HG03025 (cell line): ENCODE measurements around the gene CDCA5.
"Not testable (repeated sequence)": the region's sequence is repeated elsewhere in the genome, so short reads cannot be mapped to it uniquely, and the experiment has no call there.

Experiments used
- ATAC-seq: cut with Tn5 transposase; IDR thresholded peaks from one replicate; pipeline ENCODE4 v1.9.1; 2021; ENCODE audit warnings: mild to moderate bottlenecking, moderate library complexity; ENCODE audit not compliant: unreplicated experiment, low FRiP score

Gene CDCA5

GRCh38 chr11:65120831-65121230 lies 37.0 kb upstream of the CDCA5 start:
- ATAC-seq, result no peak

GRCh38 chr11:65119670-65119995 lies 35.8 kb upstream of the CDCA5 start:
- no peak for ATAC-seq

DNA sequence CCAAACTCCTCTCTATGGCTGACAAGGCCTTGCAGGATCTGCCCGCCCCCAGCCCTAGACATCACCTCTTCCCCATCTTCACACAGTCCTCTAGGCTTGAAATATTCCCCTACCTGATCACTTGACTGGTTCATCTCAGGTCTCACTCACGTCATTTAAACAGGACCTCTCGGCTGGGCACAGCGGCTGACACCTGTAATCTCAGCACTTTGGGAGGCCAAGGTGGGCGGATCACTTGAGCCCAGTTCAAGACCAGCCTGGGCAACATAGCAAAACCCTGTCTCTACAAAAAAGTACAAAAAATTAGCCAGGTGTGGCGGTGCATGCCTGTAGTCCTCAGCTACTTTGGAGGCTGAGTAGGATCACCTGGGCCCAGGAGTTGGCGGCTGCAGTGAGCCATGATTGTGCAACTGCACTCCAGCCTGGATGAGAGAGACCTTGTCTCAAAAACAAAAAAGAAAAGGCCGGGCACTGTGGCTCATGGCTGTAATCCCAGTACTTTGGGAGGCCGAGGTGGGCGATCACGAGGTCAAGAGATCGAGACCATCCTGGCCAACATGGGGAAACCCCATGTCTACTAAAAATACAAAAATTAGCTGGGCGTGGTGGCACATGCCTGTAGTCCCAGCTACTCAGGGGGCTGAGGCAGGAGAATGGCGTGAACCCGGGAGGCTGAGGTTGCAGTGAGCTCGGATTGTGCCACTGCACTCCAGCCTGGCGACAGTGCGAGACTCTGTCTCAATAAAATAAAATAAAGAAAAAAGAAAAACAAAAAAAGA lies 35.2 kb upstream of the CDCA5 start:
- not testable (repeated sequence) for ATAC-seq

- no peak for ATAC-seq
Measured at GRCh38 chr11:65118097-65118837, 34.4 kb upstream of the CDCA5 start.

GRCh38 chr11:65117206-65118096 lies 33.6 kb upstream of the CDCA5 start, which contains the start of gene ZNHIT2:
Gene ZNHIT2 (minus strand): TSS chr11:65117701. CDS start chr11:65117653, 48 bp downstream.
- peak; percentile 47 for ATAC-seq

GRCh38 chr11:65116370-65117205 lies 32.7 kb upstream of the CDCA5 start:
- peak; percentile 1 for ATAC-seq

DNA sequence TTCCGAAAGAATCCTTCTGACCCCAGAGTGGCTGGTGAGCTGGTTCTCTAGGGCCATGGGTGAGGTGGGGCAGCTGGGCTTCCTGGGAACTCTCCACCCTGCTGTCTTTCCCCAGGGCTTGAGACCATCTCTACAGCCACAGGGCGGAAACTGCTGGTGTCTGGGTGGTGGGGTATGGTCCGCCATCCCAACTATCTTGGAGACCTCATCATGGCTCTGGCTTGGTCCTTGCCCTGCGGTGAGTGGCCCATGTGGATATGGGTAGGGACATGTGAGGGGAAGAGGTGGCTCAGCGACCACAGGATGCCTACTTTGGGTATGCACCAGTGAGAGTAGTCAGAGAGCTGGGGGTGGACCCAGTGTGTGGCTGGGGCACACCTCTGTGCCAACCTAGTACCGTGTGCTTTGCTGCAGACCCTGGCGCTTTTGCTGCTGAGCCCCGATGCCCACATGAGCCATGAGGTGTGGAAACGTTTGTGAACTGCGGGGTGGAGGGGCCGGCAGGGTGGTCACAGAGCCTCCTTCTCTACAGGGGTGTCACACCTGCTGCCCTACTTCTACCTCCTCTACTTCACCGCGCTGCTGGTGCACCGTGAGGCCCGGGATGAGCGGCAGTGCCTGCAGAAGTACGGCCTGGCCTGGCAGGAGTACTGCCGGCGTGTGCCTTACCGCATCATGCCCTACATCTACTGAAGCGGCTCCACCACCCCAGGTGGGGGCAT lies 31.7 kb upstream of the CDCA5 start:
- no peak for ATAC-seq

- ATAC-seq, result no peak
Measured at GRCh38 chr11:65114538-65115171, 30.8 kb upstream of the CDCA5 start.

GRCh38 chr11:65113839-65114238 lies 30.0 kb upstream of the CDCA5 start:
- no peak for ATAC-seq

- no peak for ATAC-seq
Measured at GRCh38 chr11:65113361-65113756, 29.5 kb upstream of the CDCA5 start.

GRCh38 chr11:65112546-65113360 lies 28.9 kb upstream of the CDCA5 start:
- ATAC-seq, result no peak

DNA sequence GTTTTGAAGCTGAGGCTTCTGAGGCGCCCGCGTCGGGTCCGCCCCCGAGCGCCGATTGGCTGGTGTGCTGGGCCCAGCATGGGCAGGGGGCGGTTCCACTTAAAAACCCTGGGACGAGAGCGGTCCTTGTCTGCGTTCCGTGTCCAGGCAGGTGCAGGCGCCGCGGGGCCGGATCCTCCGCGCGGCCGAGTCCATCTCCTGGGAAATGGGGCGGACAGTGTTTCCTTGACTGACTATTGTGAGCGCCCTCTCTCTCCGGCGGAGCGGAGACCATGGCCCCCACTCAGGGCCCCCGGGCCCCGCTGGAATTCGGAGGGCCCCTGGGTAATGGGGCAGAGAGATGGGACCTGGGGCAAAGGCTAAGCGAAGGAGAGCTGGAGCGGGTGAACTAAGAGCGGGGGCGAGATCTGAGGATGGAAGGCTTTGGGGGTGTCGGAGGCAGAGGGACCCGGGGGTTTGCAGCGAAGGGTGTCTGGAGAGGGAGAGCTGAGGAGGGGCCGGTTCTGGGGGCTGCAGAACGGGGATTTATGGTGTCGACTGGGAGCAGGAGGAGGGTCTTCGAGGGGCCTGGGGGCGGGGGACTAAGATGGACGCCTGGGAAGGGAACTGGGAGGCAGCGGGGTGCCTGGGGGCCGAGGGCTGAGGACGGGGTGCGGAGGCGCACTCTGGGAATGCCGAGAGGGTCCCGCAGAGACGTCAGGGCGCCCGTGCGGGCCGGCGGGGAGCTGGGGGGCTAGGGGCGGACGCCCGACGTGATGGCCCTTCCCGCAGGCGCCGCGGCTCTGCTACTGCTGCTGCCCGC lies 28.1 kb upstream of the CDCA5 start, which contains the start of gene TM7SF2:
TSS of gene TM7SF2 (plus strand) at position 129 of the 802 bp plus-strand sequence. CDS start at position 273, 144 bp downstream.
- ATAC-seq, result peak; percentile 59

GRCh38 chr11:65111159-65111743 lies 27.4 kb upstream of the CDCA5 start:
- ATAC-seq, result no peak

DNA sequence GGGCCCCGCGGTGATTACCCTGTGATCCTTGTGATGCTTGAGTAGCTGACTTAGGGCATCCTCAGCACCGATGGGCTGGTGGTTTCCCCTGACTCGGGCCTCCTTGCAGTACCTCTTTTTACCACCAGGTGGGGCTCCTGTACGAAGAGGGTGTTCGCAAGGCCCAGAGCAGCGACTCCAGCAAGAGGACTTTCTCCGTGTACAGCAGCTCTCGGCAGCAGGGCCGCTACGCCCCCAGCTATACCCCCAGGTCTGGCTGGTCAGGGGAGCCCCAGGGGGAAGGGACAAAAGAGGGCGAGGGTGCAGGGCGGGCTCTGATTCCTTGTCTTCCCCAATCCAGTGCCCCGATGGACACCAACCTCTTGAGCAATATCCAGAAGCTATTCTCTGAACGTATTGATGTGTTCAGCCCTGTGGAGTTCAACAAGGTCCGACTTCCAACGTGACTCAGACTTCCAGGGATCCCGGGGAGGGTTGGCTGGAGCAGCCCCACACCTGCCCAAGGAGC lies 26.6 kb upstream of the CDCA5 start:
- no peak for ATAC-seq

GRCh38 chr11:65109231-65110198 lies 25.7 kb upstream of the CDCA5 start:
- no peak for ATAC-seq
